ENCODE data around the gene HIF1AN. TPM values are rescaled to one million over a fixed set of nuclear protein-coding genes. Genes with fewer than 3 reads are reported as not detected.
"Not testable (repeated sequence)": the region's sequence is repeated elsewhere in the genome, so short reads cannot be mapped to it uniquely, and the experiment has no call there.

HIF1AN gene
- total RNA-seq, 1 donor from 2014 or later: 20.9 TPM

DNA sequence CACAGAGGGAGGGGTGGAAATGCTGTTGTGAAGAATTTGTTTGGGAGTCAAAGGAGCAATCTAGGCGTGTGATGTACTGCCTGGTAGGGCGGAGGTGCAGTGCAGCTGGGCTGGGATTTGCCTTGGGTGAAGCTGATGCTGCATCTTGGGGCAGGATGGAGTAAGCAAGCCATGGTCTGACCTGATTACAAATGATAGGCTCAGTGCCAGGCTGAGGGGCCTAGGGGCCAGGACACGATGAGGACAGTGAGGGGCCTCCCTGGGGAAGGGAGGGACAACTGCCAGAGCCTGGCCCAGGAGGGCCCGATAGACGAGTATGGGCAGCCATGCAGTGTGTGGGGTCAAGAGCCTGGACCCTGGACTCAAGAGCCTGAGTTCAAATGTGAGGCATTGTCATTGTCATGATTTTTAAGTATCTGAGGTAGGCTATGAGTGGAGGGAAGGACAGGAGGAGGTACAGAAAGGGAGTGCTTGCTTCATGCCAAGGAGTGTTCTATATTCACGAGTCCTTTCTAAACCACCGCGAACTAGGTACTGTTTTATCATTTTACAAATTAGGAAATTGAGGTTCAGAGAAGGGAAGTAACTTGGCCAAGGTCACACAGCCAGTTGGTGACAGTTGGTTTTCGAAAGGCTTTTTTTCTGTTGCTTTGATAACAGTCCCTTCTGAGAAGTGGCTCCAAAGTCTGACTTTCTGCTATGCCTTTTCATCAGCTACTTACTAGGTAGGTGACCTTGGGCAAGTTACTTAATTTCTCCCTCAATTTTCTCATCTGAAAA lies 29.7 kb downstream of the HIF1AN start:
- DNase-seq (ENCODE audit: low read depth): no peak

GRCh38 chr10:100566561-100566960 lies 30.8 kb downstream of the HIF1AN start:
- no peak for DNase-seq (ENCODE audit: low read depth)

DNA sequence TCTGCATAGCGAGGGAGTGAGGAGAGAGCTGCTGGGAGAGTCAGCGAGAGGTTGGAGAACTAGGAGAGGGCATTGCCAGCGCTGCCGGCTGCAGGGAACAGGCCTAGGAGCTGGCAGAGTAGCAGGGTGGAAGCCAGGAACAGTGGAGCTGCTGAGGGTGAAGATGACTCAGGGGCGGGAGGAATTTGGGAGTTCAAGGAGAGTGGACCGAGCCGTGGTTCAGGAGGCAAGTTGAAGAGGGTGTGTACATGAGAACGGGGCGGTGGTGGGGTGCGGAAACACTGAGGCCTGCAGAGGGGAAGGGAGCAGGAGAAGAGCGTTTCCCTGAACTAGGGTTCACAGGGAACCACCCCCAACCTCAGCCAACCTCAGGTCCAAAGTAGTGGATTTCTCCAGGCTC lies 31.5 kb downstream of the HIF1AN start:
- no peak for DNase-seq (ENCODE audit: low read depth)

DNA sequence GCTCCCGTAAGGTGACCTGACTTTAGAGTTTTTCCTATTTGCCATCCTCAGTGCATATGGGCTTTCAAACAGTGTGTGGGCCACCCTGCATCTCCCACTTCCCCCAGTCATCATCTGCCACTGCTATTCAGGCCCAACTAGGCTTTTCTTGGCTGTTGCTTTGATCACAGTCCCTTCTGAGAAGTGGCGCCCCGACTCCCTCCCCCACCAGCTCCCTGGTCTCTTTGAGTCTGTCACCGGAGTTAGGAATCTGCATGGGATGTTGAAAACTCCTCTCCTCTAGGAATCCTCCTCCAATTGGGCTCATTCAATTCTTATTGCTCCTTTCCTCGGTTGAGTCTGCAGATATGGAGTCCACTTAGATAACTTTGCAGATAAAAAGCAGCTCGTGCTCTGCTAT lies 32.1 kb downstream of the HIF1AN start:
- no peak for DNase-seq (ENCODE audit: low read depth)

DNA sequence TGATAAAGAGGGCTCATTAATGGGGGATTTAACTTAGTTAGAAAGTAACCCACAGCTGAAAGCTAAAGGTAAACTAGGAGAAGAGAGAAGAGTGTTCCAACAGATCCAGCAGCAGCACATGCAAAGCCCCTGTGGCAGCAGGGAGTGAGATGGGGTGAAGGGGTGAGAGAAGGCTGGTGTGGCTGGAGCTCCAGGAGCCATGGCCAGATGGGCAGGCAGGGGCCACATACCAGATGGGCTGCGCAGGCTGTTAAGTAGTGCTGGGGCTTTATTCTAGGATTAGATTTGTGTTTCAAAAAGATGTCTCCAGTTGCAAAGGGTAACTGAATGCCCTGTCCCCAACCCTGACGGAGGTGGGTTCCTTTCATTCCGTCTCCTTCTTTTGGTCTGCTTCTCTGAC lies 33.2 kb downstream of the HIF1AN start:
- no peak for DNase-seq (ENCODE audit: low read depth)

- DNase-seq (ENCODE audit: low read depth): no peak
Observed at GRCh38 chr10:100569687-100570481, 34.1 kb downstream of the HIF1AN start.

DNA sequence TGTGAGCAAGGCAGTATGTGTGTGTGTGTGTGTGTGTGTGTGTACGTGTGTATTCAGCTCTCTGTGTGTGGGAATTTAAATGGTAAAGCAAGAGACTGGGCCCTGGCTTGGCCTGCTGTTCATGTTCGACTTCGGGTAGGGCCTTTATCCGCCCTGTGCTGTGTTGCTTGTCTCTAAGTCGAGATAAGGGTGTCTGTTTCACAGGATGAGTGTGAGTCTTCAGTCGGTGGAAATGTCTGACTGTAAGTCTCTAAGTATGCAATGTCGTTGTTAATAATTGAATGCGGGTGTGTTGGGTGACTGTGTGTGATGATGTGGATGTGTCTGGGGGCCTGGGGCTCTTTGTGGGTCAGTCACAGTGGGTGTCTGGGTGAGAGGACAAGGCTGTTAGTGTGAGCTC lies 34.8 kb downstream of the HIF1AN start:
- DNase-seq (ENCODE audit: low read depth): no peak

DNA sequence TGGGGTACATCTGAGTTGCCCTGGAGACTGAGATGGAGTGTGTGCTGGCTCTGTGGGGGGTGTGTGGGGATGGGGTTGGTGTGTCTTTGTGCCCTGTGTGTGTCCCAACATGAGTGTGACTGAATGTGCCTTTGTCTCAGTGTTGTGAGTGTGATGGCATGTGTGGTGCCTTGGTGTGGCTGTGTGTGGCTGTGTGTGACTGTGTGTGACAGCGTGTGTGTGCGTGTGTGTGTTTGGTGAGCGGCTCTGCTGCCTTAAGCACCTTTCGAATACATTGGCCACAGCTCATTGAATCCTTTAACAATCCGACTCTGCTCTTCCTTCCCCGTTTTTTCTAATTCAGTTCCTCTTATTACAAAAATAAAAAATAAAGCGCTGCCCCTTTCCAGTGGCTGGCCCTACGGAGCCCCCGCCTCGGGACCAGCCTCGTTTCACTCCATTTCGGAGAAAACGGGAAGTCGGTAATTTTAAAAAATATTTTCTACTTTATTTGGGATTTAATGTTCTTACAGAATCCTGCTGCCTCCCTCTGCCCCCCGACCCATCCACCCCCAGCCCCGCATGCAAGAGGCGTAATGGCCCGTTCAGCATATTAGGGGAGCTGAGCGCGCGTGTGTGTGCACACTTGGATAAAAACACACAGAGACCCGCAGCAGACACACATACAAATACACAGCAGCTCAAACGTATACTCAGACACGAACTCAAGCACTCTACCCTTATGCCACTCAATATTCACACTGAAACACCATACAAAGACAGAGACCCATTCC lies 35.5 kb downstream of the HIF1AN start:
- no peak for DNase-seq (ENCODE audit: low read depth)

DNA sequence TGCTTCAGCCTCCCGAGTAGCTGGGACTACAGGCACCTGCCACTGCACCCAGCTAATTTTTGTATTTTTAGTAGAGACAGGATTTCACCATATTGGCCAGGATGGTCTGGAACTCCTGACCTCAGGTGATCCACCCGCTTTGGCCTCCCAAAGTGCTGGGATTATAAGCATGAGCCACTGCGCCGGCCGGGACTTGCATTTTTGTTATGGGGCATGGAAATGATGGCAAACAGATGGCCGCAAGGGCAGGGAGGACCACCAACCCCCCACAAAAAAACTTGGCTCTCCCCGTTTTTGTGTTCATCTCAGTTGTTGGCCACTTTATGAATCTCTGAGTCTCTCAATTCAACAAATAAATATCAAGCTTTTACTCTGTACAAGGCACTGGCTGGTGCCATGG lies 39.4 kb downstream of the HIF1AN start:
- not testable (repeated sequence) for DNase-seq (ENCODE audit: low read depth)

GRCh38 chr10:100575585-100576281 lies 40.0 kb downstream of the HIF1AN start:
- no peak for DNase-seq (ENCODE audit: low read depth)

GRCh38 chr10:100576282-100576635 lies 40.5 kb downstream of the HIF1AN start:
- no peak for DNase-seq (ENCODE audit: low read depth)

DNA sequence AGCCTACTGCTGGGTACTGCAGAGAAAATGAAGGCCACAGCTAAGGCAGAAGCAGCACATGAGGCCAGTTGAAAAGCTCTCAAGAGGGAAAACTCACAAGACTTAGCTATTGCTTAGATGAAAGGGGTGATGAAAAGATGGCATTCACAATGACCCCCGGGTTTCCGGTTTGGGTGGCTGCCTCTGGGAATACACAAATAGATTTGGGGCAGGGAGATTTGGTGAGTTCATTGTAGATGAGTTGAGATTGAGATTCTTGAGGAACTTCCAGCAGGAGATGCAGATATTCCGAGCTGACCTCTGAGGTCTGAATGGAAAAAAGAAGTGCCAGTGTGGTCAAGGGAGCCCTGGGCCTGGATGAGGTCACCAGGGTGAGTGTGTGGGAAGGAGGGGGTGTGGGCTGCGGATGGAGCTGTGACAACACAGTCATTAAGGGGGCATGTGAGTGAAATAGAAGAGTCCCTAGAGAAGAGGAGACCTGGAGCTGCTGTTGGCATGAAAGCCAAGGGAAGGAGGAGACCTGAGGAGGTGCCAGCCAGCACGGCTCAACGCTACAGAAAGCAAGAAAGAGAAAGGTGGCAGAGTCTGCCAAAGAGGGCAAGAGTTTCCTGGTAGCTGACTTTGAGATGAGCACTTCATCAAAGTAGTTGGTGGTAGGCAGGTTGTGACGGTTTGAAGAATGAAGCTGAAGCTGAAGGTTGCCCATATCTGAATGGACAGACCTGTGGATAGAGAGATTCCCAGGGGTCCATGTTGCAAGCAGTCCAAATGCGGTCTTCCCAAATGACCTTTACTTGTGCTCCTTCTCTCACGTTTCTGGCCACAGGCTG lies 43.7 kb downstream of the HIF1AN start:
- peak; percentile 32 for DNase-seq (ENCODE audit: low read depth)

GRCh38 chr10:100586959-100587358 lies 51.2 kb downstream of the HIF1AN start:
- DNase-seq (ENCODE audit: low read depth): no peak

- no peak for DNase-seq (ENCODE audit: low read depth)
Observed at GRCh38 chr10:100598166-100598565, 62.4 kb downstream of the HIF1AN start.

- DNase-seq (ENCODE audit: low read depth): peak; percentile 44
Observed at GRCh38 chr10:100600218-100600617, 64.5 kb downstream of the HIF1AN start.

- DNase-seq (ENCODE audit: low read depth): no peak
Observed at GRCh38 chr10:100607439-100607838, 71.7 kb downstream of the HIF1AN start.
